Mesothelial cell of epicardium (in vitro differentiated cells): Measurements from ENCODE around the gene C9orf85. TPM values are rescaled to one million over a fixed set of nuclear protein-coding genes. Genes with fewer than 3 reads are reported as not detected.

Experiments
- DNase-seq, 2 experiments: peaks; one replicate each; pipeline ENCODE4 v3.0.0; 2021; ENCODE audit warnings: low spot score in 2 of 2; ENCODE audit not compliant: unreplicated experiment in 2 of 2
- H3K27ac Mint-ChIP-seq: 2 replicates; pipeline ENCODE4 v1.8.0; 2021; ENCODE audit warnings: mixed read lengths
- H3K27me3 Mint-ChIP-seq: 2 replicates; pipeline ENCODE4 v1.8.0; 2021; ENCODE audit warnings: low read depth, mixed read lengths
- H3K36me3 Mint-ChIP-seq: 2 replicates; pipeline ENCODE4 v1.8.0; 2021; ENCODE audit warnings: mixed read lengths
- H3K4me1 Mint-ChIP-seq: 2 replicates; pipeline ENCODE4 v1.8.0; 2021; ENCODE audit warnings: mixed read lengths
- H3K4me3 Mint-ChIP-seq: 2 replicates; pipeline ENCODE4 v1.8.0; 2021; ENCODE audit warnings: mild to moderate bottlenecking, moderate library complexity, mixed read lengths
- H3K9me3 Mint-ChIP-seq: 2 replicates; pipeline ENCODE4 v1.8.0; 2021; ENCODE audit warnings: mixed read lengths
- CTCF ChIP-seq: fragments of 200-600 bp; sonication (generic); IDR thresholded peaks from one replicate; pipeline ENCODE4 v1.5.0; 2021; ENCODE audit warnings: antibody characterized with exemption; ENCODE audit not compliant: unreplicated experiment
- total RNA-seq: library from RNA; stranded (reverse); gene quantifications from 3 replicates; pipeline ENCODE4 v1.2.1, GENCODE V29; 2021

Gene C9orf85
- total RNA-seq, 1 donor from 2014 or later, result 15.2 TPM

DNA sequence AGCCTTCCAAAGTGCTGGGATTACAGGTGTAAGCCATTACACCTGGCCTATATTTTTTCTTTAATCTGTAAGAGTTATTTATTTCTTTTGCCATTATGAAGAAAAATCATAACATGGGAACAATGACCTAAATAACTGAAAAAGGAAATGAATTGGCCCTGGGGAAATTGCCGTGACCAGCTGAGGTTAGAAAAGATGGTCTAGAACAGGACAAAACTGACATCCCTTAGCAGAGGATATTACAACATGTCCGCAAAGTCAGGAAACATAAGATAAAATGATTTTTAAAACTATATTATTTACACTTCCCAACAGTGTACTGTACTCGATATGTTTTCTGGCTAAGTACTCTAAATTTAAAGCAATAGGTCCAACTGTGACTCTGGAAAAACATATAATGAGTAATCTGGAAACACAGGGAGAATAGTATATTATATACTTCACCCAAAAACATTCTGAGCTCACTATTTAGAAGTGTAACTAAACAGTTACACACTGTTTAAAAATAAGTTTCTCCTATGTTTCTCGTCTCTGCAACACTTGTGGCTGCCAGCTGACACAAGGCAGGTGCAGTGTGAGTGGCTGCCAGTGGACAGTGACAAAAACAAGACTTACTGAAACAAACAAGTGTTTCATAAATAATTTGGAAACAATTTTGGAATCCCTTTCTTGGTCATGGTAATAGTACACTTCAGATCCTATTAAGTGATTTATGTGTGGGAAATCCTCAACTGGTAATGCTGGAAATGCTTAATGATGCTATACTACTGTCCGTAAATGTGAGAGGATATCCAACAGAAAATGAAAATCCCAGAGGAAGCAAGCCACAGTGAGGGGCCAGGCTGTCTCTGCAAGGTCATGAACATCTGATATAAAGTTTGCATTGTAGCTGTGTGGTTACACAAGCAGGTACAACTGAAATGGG, 69.1 kb downstream of the C9orf85 start:
- peaks cover 13% of the 10 kb centered on the region for H3K36me3 Mint-ChIP-seq
- no peak overlapping the region for H3K4me3 Mint-ChIP-seq
- H3K9me3 Mint-ChIP-seq, result peaks cover 8% of the 10 kb centered on the region
- H3K27ac Mint-ChIP-seq, result peak overlapping the region; percentile 45
- no peaks in the 10 kb centered on the region for H3K27me3 Mint-ChIP-seq
- no peak for TF ChIP-seq CTCF
- peaks cover 13% of the 10 kb centered on the region for H3K4me1 Mint-ChIP-seq
- no peak for DNase-seq

GRCh38 chr9:71981944-71982343, 70.5 kb downstream of the C9orf85 start:
- no peak for TF ChIP-seq CTCF
- Mint-ChIP-seq H3K36me3 (peaks cover 10% of the 10 kb centered on the region), H3K27ac (no peak overlapping the region), H3K4me1 (peaks cover 22% of the 10 kb centered on the region), H3K4me3 (no peak overlapping the region), H3K9me3 (peaks cover 8% of the 10 kb centered on the region), H3K27me3 (no peaks in the 10 kb centered on the region)
- DNase-seq, result no peak

DNA sequence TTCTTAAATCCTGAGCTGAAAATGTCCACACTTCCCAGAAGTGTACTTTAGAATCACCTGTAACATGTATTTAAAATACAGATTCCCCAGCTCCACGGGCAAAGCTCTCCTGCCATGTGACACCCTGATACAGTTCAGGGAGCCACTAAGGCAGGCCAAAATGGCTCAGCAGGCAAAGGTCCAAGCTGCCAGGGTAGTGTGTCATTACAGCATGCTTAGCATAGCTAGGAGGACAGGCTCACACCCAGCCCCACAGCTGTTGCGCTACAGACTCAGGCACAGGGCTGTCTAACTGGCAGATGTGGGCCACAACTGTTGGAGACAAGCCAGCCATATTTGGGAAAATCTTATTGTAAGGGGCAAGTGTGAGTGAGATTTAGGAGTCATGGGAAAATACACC, 73.0 kb downstream of the C9orf85 start:
- H3K27me3 Mint-ChIP-seq, result no peaks in the 10 kb centered on the region
- H3K27ac Mint-ChIP-seq, result no peak overlapping the region
- H3K4me1 Mint-ChIP-seq, result peaks cover 27% of the 10 kb centered on the region
- H3K4me3 Mint-ChIP-seq, result no peak overlapping the region
- DNase-seq, result no peak
- no peak for TF ChIP-seq CTCF
- peaks cover 8% of the 10 kb centered on the region for H3K9me3 Mint-ChIP-seq
- H3K36me3 Mint-ChIP-seq, result peaks cover 10% of the 10 kb centered on the region

DNA sequence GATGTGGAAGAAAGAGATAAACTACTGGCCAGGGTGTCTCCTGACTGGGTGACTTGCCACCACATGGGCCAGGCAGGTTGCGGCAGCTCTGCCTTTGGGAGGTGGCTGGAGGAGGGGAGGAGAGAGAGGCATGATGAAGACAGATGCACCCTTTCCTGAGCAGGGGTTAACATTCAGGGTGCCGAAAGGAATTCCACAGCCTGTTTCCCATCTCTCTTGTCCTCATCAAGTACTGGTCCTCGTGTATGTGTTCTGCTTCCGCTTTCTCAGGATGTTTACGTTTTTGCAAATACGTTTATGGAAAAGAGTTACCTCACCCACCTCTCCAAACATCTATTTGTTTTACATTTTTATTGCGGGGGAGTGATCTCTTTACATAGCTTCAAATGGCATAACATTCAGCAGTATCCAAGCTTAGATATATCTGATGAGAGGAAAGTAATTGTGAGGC, 73.4 kb downstream of the C9orf85 start:
- TF ChIP-seq CTCF, result no peak
- no peaks in the 10 kb centered on the region for H3K27me3 Mint-ChIP-seq
- peaks cover 8% of the 10 kb centered on the region for H3K9me3 Mint-ChIP-seq
- H3K4me3 Mint-ChIP-seq, result no peak overlapping the region
- no peak overlapping the region for H3K27ac Mint-ChIP-seq
- no peak for DNase-seq
- peaks cover 10% of the 10 kb centered on the region for H3K36me3 Mint-ChIP-seq
- peaks cover 27% of the 10 kb centered on the region for H3K4me1 Mint-ChIP-seq

- H3K9me3 Mint-ChIP-seq, result peaks cover 8% of the 10 kb centered on the region
- no peak for DNase-seq
- H3K36me3 Mint-ChIP-seq, result peaks cover 10% of the 10 kb centered on the region
- no peak for TF ChIP-seq CTCF
- no peak overlapping the region for H3K27ac Mint-ChIP-seq
- peaks cover 27% of the 10 kb centered on the region for H3K4me1 Mint-ChIP-seq
- H3K27me3 Mint-ChIP-seq, result no peaks in the 10 kb centered on the region
- H3K4me3 Mint-ChIP-seq, result no peak overlapping the region
These were observed 74.0 kb downstream of the C9orf85 start for GRCh38 chr9:71985297-71985911.
